Right atrium auricular region (tissue), 2 donors: ENCODE data around the gene KCND3. TPM values are rescaled to one million over a fixed set of nuclear protein-coding genes. Genes with fewer than 3 reads are reported as not detected.

Experiments used
- DNase-seq: peaks from one replicate; pipeline ENCODE4 v3.0.0-alpha.2; 2019; ENCODE audit warnings: low spot score
- H3K27ac ChIP-seq, 2 donors: fragments of 200-600 bp; sonication (generic); 1 replicate in 1 of 2; 2 replicates in 1 of 2; pipeline ENCODE4 v1.5.1; 2016 to 2019
- H3K27me3 ChIP-seq, 2 donors: fragments of 200-600 bp; sonication (generic); one replicate each; pipeline versions ENCODE4 v1.5.1 to v1.6.0; 2017 to 2019
- H3K36me3 ChIP-seq: fragments of 200-600 bp; sonication (generic); one replicate; pipeline ENCODE4 v1.5.1; 2016
- H3K4me1 ChIP-seq, 2 donors: fragments of 200-600 bp; sonication (generic); one replicate each; pipeline versions ENCODE4 v1.5.1 to v1.6.0; 2017 to 2019
- H3K4me3 ChIP-seq, 2 donors: fragments of 200-600 bp; sonication (generic); 1 replicate in 1 of 2; 2 replicates in 1 of 2; pipeline ENCODE4 v1.5.1; 2017 to 2019; ENCODE audit warnings: mild to moderate bottlenecking in 1 of 2, moderate library complexity in 1 of 2
- H3K9me3 ChIP-seq, 2 donors: fragments of 200-600 bp; sonication (generic); one replicate each; pipeline ENCODE4 v1.5.1; 2019
- CTCF ChIP-seq, 2 donors: fragments of 200-600 bp; sonication (generic); IDR thresholded peaks; one replicate each; pipeline ENCODE4 v1.5.1; 2019; ENCODE audit warnings: antibody characterized with exemption in 2 of 2
- total RNA-seq, 2 donors: library from RNA; depleted of rRNA; stranded (reverse); fragments of >200 nt; gene quantifications; one replicate each; pipeline ENCODE4 v1.1.0, GENCODE V29; 2016

Gene KCND3
- total RNA-seq, 2 donors from 2014 or later: 19.6 to 24.9 TPM

DNA sequence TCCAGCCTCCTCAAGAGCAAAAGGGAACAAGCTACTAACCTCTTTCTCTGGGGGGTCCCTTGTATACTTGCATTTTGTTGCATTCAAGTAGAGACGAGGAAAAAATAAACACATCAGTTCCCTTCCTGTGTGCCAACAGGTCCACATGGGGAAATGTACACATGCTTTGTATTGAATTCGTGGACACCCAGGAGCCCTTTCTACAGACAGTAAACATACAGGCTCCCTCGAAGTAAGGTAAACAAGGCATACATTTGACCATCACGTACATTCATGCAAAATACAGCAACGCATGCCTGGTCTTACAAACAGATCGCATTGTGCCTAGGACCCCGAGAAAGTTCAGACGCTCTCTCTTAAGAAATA, 1.1 kb downstream of the KCND3 start:
- H3K4me1 ChIP-seq: peaks cover 0 to 37% of the 10 kb centered on the region in 2 donors

GRCh38 chr1:111987502-111987901, 2.0 kb downstream of the KCND3 start:
- Histone ChIP-seq H3K27ac (peak overlapping the region; percentile 83 to 89), H3K4me1 (peaks cover 0 to 37% of the 10 kb centered on the region in 2 donors), H3K36me3 (no peaks in the 10 kb centered on the region), H3K4me3 (peak overlapping the region; percentile 67 to 69), H3K9me3 (no peaks in the 10 kb centered on the region), H3K27me3 (peaks cover 0 to 2% of the 10 kb centered on the region in 2 donors)
- TF ChIP-seq CTCF (IDR thresholded peaks at IDR 0.05): no peak
- no peak for DNase-seq

More for the DNA sequence above, 1.1 kb downstream of the KCND3 start:
- no peaks in the 10 kb centered on the region for H3K36me3 ChIP-seq
- H3K4me3 ChIP-seq: peak overlapping the region; percentile 67 to 69
- no peak for TF ChIP-seq CTCF (IDR thresholded peaks at IDR 0.05)
- H3K27ac ChIP-seq: peak overlapping the region; percentile 83 to 89
- H3K27me3 ChIP-seq: peaks cover 0 to 2% of the 10 kb centered on the region in 2 donors
- H3K9me3 ChIP-seq: no peaks in the 10 kb centered on the region
- DNase-seq: no peak

GRCh38 chr1:111983500-111983899, 6.0 kb downstream of the KCND3 start:
- no peak overlapping the region for H3K27ac ChIP-seq
- no peak for DNase-seq
- peaks cover 13% of the 10 kb centered on the region for H3K36me3 ChIP-seq
- H3K27me3 ChIP-seq: peaks cover 0 to 2% of the 10 kb centered on the region in 2 donors
- H3K4me3 ChIP-seq: no peak overlapping the region
- TF ChIP-seq CTCF (IDR thresholded peaks at IDR 0.05): no peak
- no peaks in the 10 kb centered on the region for H3K9me3 ChIP-seq
- peaks cover 0 to 5% of the 10 kb centered on the region in 2 donors for H3K4me1 ChIP-seq

DNA sequence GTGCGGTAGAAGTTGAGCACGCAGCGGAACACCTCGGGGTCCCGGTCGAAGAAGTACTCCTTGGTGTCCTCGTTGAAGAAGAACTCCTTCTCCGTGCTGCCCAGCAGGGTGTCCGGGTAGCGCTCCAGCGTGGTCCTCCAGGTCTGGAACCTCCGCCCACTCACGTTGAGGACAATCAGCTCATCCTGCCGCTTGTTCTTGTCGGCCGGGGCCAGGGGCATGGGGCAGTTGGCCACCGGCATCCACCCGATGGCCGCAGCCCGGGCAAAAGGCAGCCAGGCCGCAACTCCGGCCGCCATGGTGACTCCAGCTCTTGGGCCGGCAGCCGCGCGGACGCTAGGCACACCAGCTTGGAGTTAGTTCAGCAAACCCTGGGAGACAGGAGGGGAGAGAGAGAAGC, 7.0 kb downstream of the KCND3 start:
- TF ChIP-seq CTCF (IDR thresholded peaks at IDR 0.05): no peak
- Histone ChIP-seq H3K9me3 (no peaks in the 10 kb centered on the region), H3K27me3 (peaks cover 0 to 2% of the 10 kb centered on the region in 2 donors), H3K27ac (no peak overlapping the region), H3K36me3 (peaks cover 13% of the 10 kb centered on the region), H3K4me3 (no peak overlapping the region), H3K4me1 (peaks cover 0 to 5% of the 10 kb centered on the region in 2 donors)
- no peak for DNase-seq

GRCh38 chr1:111981871-111982270, 7.6 kb downstream of the KCND3 start:
- Histone ChIP-seq H3K9me3 (no peaks in the 10 kb centered on the region), H3K36me3 (peaks cover 14% of the 10 kb centered on the region), H3K27me3 (peaks cover 0 to 2% of the 10 kb centered on the region in 2 donors), H3K4me3 (no peak overlapping the region), H3K4me1 (no peaks in the 10 kb centered on the region), H3K27ac (no peak overlapping the region)
- no peak for TF ChIP-seq CTCF (IDR thresholded peaks at IDR 0.05)
- DNase-seq: no peak

GRCh38 chr1:111981090-111981489, 8.4 kb downstream of the KCND3 start:
- H3K4me1 ChIP-seq: no peaks in the 10 kb centered on the region
- no peak overlapping the region for H3K27ac ChIP-seq

More at GRCh38 chr1:111981090-111981489, 8.4 kb downstream of the KCND3 start:
- DNase-seq: no peak
- Histone ChIP-seq H3K4me3 (no peak overlapping the region), H3K27me3 (peaks cover 0 to 2% of the 10 kb centered on the region in 2 donors), H3K9me3 (no peaks in the 10 kb centered on the region), H3K36me3 (peaks cover 22% of the 10 kb centered on the region)
- TF ChIP-seq CTCF (IDR thresholded peaks at IDR 0.05): no peak
